ENCODE data around the gene CTSZ.
"Not testable (repeated sequence)": the region's sequence is repeated elsewhere in the genome, so short reads cannot be mapped to it uniquely, and the experiment has no call there.

- TF ChIP-seq CTCF, EP300, POLR2A (IDR thresholded peaks at IDR 0.05): not testable (repeated sequence)
These were observed 34.4 kb upstream of the CTSZ start for GRCh38 chr20:59041487-59041886.
